HCT116 (cell line): Measurements from ENCODE around the gene ARHGEF9. TPM values are rescaled to one million over a fixed set of nuclear protein-coding genes. Genes with fewer than 3 reads are reported as not detected.

Experiments used
- ATAC-seq: fragments of 200-7000 bp; cut with Tn5 transposase; 2 replicates; pipeline ENCODE4 v1.9.1; 2020; ENCODE audit warnings: mild to moderate bottlenecking, moderate library complexity
- BruUV-seq: library from RNA; stranded (reverse); fragments of 400-500 nt; replicated peaks from 2 replicates; lab custom pipeline; 2021; lab: Mats Ljungman, UMichigan
- CTCF ChIA-PET: fragments of 300-600 bp; sonication (Branson Sonifier 250); formaldehyde crosslinking; loops from one replicate; lab custom pipeline; 2021; ENCODE audit warnings: antibody characterized with exemption; lab: Charles Lee
- POLR2A ChIA-PET: fragments of 300-600, 350-600 bp; sonication (Branson Sonifier 250); formaldehyde crosslinking; loops from one replicate; lab custom pipeline; 2021; ENCODE audit warnings: antibody characterized with exemption; lab: Charles Lee
- RAD21 ChIA-PET, 2 experiments: fragments of 300-600 bp; sonication (Branson Sonifier 250); formaldehyde crosslinking; loops; one replicate each; lab custom pipeline; 2023; ENCODE audit warnings: low total read pairs in 2 of 2; ENCODE audit not compliant: uncharacterized antibody in 2 of 2, unreplicated experiment in 2 of 2, low non-redundant PET in 1 of 2; lab: Charles Lee
- DNase-seq: peaks from one replicate; pipeline ENCODE4 v3.0.0-alpha.2; 2010; ENCODE audit warnings: low read depth, low spot score
- H2AFZ ChIP-seq: fragments of 200-600 bp; shearing (Covaris generic), sonication (generic); 2 replicates; pipeline ENCODE4 v1.6.1; 2017; ENCODE audit warnings: low read depth, mixed run types, mixed read lengths, antibody characterized with exemption, low read length; ENCODE audit not compliant: poor library complexity, severe bottlenecking
- H3K27ac ChIP-seq: 2 replicates; pipeline ENCODE4 v1.5.1; 2012; ENCODE audit warnings: low read depth, low read length
- H3K27me3 ChIP-seq: fragments of 200-600 bp; sonication (generic); 2 replicates; pipeline ENCODE4 v1.6.1; 2016; ENCODE audit warnings: mixed run types, low read length, mixed read lengths; ENCODE audit not compliant: insufficient read depth
- H3K36me3 ChIP-seq, 2 experiments: fragments of 200-500 bp in 1 of 2; fragments of 200-600 bp in 1 of 2; sonication (Bioruptor generic) in 1 of 2; sonication (generic) in 1 of 2; 2 replicates each; pipeline versions ENCODE4 v1.5.1 to v1.6.1; 2014 to 2016; ENCODE audit warnings: low read length in 2 of 2, inconsistent platforms in 1 of 2, mixed read lengths in 1 of 2, mixed run types in 1 of 2; ENCODE audit not compliant: insufficient read depth in 2 of 2, control insufficient read depth in 1 of 2
- H3K4me1 ChIP-seq, 2 experiments: fragments of 200-600 bp in 1 of 2; sonication (generic) in 1 of 2; 2 replicates each; pipeline versions ENCODE4 v1.5.1 to v1.6.1; 2012 to 2017; ENCODE audit warnings: low read length in 2 of 2, inconsistent platforms in 1 of 2, mild to moderate bottlenecking in 1 of 2, mixed read lengths in 1 of 2, mixed run types in 1 of 2, moderate library complexity in 1 of 2; ENCODE audit not compliant: insufficient read depth in 2 of 2, control insufficient read depth in 1 of 2
- H3K4me2 ChIP-seq: fragments of 200-600 bp; sonication (generic); 2 replicates; pipeline ENCODE4 v1.6.1; 2017; ENCODE audit warnings: mixed run types, low read length, mixed read lengths
- H3K4me3 ChIP-seq, 2 experiments: fragments of 200-600 bp in 1 of 2; sonication (generic) in 1 of 2; replicated peaks in 1 of 2; 2 replicates each; pipeline ENCODE4 v1.5.1; 2011 to 2016; ENCODE audit warnings: low read length in 2 of 2, control low read depth in 1 of 2, low read depth in 1 of 2, mild to moderate bottlenecking in 1 of 2, mixed read lengths in 1 of 2, mixed run types in 1 of 2
- H3K79me2 ChIP-seq: fragments of 200-600 bp; sonication (generic); 2 replicates; pipeline ENCODE4 v1.6.1; 2017; ENCODE audit warnings: mild to moderate bottlenecking, mixed run types, low read length, moderate library complexity, mixed read lengths; ENCODE audit not compliant: insufficient read depth
- H3K9ac ChIP-seq: fragments of 200-600 bp; sonication (generic); 2 replicates; pipeline ENCODE4 v1.6.1; 2016; ENCODE audit warnings: low read length, mixed read lengths
- H3K9me2 ChIP-seq: fragments of 200-600 bp; sonication (generic), shearing (Covaris generic); 2 replicates; pipeline ENCODE4 v1.6.1; 2017; ENCODE audit warnings: mixed run types, mild to moderate bottlenecking, moderate library complexity; ENCODE audit not compliant: insufficient read depth
- H3K9me3 ChIP-seq, 2 experiments: fragments of 200-500 bp in 1 of 2; fragments of 200-600 bp in 1 of 2; sonication (Bioruptor generic) in 1 of 2; sonication (generic) in 1 of 2; 2 replicates each; pipeline ENCODE4 v1.6.1; 2014 to 2017; ENCODE audit warnings: low read length in 2 of 2, mixed read lengths in 2 of 2, inconsistent platforms in 1 of 2, low read depth in 1 of 2, mild to moderate bottlenecking in 1 of 2, mixed run types in 1 of 2, moderate library complexity in 1 of 2; ENCODE audit not compliant: control insufficient read depth in 1 of 2, insufficient read depth in 1 of 2
- H4K20me1 ChIP-seq: fragments of 200-600 bp; sonication (generic), shearing (Covaris generic); 2 replicates; pipeline ENCODE4 v1.6.1; 2017; ENCODE audit warnings: mixed run types, mild to moderate bottlenecking, moderate library complexity; ENCODE audit not compliant: insufficient read depth
- CBX3 ChIP-seq: IDR thresholded peaks from 2 replicates; pipeline ENCODE4 v1.6.1; 2012; ENCODE audit warnings: low read depth
- FOSL1 ChIP-seq: IDR thresholded peaks from 2 replicates; pipeline ENCODE4 v1.6.1; 2012; ENCODE audit warnings: low read depth
- JUND ChIP-seq: IDR thresholded peaks from 2 replicates; pipeline ENCODE4 v1.6.1; 2012
- POLR2A ChIP-seq: IDR thresholded peaks from 2 replicates; pipeline ENCODE4 v1.7.0; 2011; ENCODE audit warnings: borderline replicate concordance; ENCODE audit not compliant: insufficient read depth, insufficient read length; ENCODE audit errors: extremely low read depth
- POLR2AphosphoS5 ChIP-seq: IDR thresholded peaks from 2 replicates; pipeline ENCODE4 v1.6.1; 2011; ENCODE audit warnings: mild to moderate bottlenecking, low read depth, low read length, moderate library complexity
- RAD21 ChIP-seq: IDR thresholded peaks from 2 replicates; pipeline ENCODE4 v1.6.1; 2012; ENCODE audit warnings: low read depth, mild to moderate bottlenecking
- SIN3A ChIP-seq: IDR thresholded peaks from 2 replicates; pipeline ENCODE4 v1.6.1; 2012; ENCODE audit warnings: low read depth
- TCF7L2 ChIP-seq: IDR thresholded peaks from 2 replicates; pipeline ENCODE4 v1.7.0; 2011; ENCODE audit warnings: borderline replicate concordance, inconsistent platforms; ENCODE audit not compliant: insufficient read depth, insufficient read length; ENCODE audit errors: extremely low read depth
- YY1 ChIP-seq: IDR thresholded peaks from 2 replicates; pipeline ENCODE4 v1.6.1; 2011; ENCODE audit warnings: low read length, low read depth, moderate library complexity, mild to moderate bottlenecking; ENCODE audit not compliant: insufficient replicate concordance; ENCODE audit errors: extremely low read depth
- ZNF274 ChIP-seq: fragments of 200-500 bp; sonication (Bioruptor generic); IDR thresholded peaks from 2 replicates; pipeline ENCODE4 v1.6.1; 2014; ENCODE audit warnings: mild to moderate bottlenecking, low read depth, low read length, inconsistent platforms
- intact Hi-C: fragments of 100-400 bp; cut with micrococcal nuclease; formaldehyde crosslinking; loops from 2 replicates; pipeline ENCODE4 v1.10.0; 2022
- total RNA-seq: library from RNA; stranded (reverse); gene quantifications from one replicate; pipeline ENCODE4 v1.2.1, GENCODE V29; 2021; ENCODE audit not compliant: unreplicated experiment
- TF ChIP-seq, protein P1 (sequence below): IDR thresholded peaks from 2 replicates; pipeline ENCODE4 v1.6.1; 2012; ENCODE audit warnings: low read depth
- TF ChIP-seq, protein P2 (sequence below): IDR thresholded peaks from 2 replicates; pipeline ENCODE4 v1.6.1; 2011; ENCODE audit warnings: mild to moderate bottlenecking, low read length, moderate library complexity; ENCODE audit not compliant: insufficient replicate concordance; ENCODE audit errors: extremely low read depth
- TF ChIP-seq, protein P3 (sequence below), 3 experiments: fragments of 200-600 bp in 1 of 3; sonication (generic) in 1 of 3; IDR thresholded peaks in 2 of 3; conservative IDR thresholded peaks in 1 of 3; 2 replicates each; pipeline ENCODE4 v1.5.1; 2012 to 2017; ENCODE audit warnings: low read depth in 2 of 3, low read length in 2 of 3, antibody characterized with exemption in 1 of 3, borderline replicate concordance in 1 of 3, control low read depth in 1 of 3, mild to moderate bottlenecking in 1 of 3, mixed read lengths in 1 of 3, mixed run types in 1 of 3, moderate library complexity in 1 of 3; ENCODE audit not compliant: insufficient read depth in 1 of 3

ARHGEF9 gene
- total RNA-seq, 1 experiment from 2014 or later, result 15.0 TPM

DNA sequence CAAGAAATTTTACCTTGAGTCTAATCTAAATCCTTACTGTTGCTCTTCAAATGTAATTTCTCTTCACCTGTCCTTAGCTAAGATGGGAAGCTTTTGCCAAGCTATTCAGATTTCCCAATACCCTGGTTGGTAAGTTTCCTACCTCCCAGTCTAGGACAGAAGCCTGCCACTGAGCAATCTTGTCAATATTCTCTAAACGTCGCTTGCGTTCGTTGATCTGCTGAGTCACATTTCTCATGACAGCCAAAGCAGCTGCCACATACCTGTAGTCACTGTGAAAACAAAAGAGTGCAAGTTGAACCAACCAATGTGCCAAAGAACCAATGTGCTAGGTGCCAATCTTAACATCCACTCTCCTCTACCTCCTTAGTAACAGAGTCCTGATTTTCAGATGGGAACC, 111.1 kb downstream of the ARHGEF9 start:
- Histone ChIP-seq H4K20me1 (no peaks in the 10 kb centered on the region), H3K9me3 (no peaks in the 10 kb centered on the region), H3K9me2 (no peaks in the 10 kb centered on the region), H3K4me1 (no peaks in the 10 kb centered on the region), H2AFZ (no peak overlapping the region), H3K27ac (no peak overlapping the region), H3K9ac (no peak overlapping the region), H3K79me2 (no peaks in the 10 kb centered on the region), H3K36me3 (no peaks in the 10 kb centered on the region), H3K4me3 (no peak overlapping the region), H3K4me2 (no peak overlapping the region), H3K27me3 (no peaks in the 10 kb centered on the region)
- TF ChIP-seq, protein P1, sequence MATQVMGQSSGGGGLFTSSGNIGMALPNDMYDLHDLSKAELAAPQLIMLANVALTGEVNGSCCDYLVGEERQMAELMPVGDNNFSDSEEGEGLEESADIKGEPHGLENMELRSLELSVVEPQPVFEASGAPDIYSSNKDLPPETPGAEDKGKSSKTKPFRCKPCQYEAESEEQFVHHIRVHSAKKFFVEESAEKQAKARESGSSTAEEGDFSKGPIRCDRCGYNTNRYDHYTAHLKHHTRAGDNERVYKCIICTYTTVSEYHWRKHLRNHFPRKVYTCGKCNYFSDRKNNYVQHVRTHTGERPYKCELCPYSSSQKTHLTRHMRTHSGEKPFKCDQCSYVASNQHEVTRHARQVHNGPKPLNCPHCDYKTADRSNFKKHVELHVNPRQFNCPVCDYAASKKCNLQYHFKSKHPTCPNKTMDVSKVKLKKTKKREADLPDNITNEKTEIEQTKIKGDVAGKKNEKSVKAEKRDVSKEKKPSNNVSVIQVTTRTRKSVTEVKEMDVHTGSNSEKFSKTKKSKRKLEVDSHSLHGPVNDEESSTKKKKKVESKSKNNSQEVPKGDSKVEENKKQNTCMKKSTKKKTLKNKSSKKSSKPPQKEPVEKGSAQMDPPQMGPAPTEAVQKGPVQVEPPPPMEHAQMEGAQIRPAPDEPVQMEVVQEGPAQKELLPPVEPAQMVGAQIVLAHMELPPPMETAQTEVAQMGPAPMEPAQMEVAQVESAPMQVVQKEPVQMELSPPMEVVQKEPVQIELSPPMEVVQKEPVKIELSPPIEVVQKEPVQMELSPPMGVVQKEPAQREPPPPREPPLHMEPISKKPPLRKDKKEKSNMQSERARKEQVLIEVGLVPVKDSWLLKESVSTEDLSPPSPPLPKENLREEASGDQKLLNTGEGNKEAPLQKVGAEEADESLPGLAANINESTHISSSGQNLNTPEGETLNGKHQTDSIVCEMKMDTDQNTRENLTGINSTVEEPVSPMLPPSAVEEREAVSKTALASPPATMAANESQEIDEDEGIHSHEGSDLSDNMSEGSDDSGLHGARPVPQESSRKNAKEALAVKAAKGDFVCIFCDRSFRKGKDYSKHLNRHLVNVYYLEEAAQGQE, result no peak
- TF ChIP-seq TCF7L2, result no peak
- TF ChIP-seq FOSL1, result no peak
- TF ChIP-seq YY1, result no peak
- TF ChIP-seq SIN3A, result no peak
- TF ChIP-seq RAD21, result no peak
- TF ChIP-seq CBX3, result no peak
- no peak for TF ChIP-seq JUND
- TF ChIP-seq, protein P2, sequence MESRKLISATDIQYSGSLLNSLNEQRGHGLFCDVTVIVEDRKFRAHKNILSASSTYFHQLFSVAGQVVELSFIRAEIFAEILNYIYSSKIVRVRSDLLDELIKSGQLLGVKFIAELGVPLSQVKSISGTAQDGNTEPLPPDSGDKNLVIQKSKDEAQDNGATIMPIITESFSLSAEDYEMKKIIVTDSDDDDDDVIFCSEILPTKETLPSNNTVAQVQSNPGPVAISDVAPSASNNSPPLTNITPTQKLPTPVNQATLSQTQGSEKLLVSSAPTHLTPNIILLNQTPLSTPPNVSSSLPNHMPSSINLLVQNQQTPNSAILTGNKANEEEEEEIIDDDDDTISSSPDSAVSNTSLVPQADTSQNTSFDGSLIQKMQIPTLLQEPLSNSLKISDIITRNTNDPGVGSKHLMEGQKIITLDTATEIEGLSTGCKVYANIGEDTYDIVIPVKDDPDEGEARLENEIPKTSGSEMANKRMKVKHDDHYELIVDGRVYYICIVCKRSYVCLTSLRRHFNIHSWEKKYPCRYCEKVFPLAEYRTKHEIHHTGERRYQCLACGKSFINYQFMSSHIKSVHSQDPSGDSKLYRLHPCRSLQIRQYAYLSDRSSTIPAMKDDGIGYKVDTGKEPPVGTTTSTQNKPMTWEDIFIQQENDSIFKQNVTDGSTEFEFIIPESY, result no peak
- no peak for TF ChIP-seq POLR2AphosphoS5
- no peak for TF ChIP-seq ZNF274
- TF ChIP-seq, protein P3, sequence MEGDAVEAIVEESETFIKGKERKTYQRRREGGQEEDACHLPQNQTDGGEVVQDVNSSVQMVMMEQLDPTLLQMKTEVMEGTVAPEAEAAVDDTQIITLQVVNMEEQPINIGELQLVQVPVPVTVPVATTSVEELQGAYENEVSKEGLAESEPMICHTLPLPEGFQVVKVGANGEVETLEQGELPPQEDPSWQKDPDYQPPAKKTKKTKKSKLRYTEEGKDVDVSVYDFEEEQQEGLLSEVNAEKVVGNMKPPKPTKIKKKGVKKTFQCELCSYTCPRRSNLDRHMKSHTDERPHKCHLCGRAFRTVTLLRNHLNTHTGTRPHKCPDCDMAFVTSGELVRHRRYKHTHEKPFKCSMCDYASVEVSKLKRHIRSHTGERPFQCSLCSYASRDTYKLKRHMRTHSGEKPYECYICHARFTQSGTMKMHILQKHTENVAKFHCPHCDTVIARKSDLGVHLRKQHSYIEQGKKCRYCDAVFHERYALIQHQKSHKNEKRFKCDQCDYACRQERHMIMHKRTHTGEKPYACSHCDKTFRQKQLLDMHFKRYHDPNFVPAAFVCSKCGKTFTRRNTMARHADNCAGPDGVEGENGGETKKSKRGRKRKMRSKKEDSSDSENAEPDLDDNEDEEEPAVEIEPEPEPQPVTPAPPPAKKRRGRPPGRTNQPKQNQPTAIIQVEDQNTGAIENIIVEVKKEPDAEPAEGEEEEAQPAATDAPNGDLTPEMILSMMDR (IDR thresholded peaks at IDR 0.05 in 2 of 3, conservative IDR thresholded peaks at IDR 0.05 in 1 of 3; ENCODE audit: borderline replicate concordance in 1 of 3, insufficient read depth in 1 of 3, low read depth in 2 of 3, low read length in 2 of 3), result no peak
- TF ChIP-seq POLR2A, result no peak
- intact Hi-C loops, result no loop called here
- DNase-seq (no peak), ATAC-seq (no peak)
- BruUV-seq, result no TSS peak
- ChIA-PET RAD21 (no interaction called here), CTCF (no interaction called here), POLR2A (no interaction called here)
